HepG2 (cell line): Measurements from ENCODE around the gene CDH13. TPM values are rescaled to one million over a fixed set of nuclear protein-coding genes. Genes with fewer than 3 reads are reported as not detected.

Experiments
- ATAC-seq: fragments of 200-7000 bp; cut with Tn5 transposase; 3 replicates; pipeline ENCODE4 v1.9.1; 2020; ENCODE audit warnings: mild to moderate bottlenecking, moderate library complexity
- BruUV-seq: library from RNA; stranded (reverse); fragments of 400-500 nt; replicated peaks from 2 replicates; lab custom pipeline; 2021; lab: Mats Ljungman, UMichigan
- CTCF ChIA-PET: fragments of 300-600 bp; formaldehyde crosslinking; extraction: SDS; loops from one replicate; lab custom pipeline; 2021; ENCODE audit warnings: low total read pairs, inconsistent platforms, low intra/inter-chr PET ratio; lab: Yijun Ruan, JAX
- POLR2A ChIA-PET: fragments of 350-600 bp; sonication (Branson Sonifier 250); formaldehyde crosslinking; loops from one replicate; lab custom pipeline; 2020; ENCODE audit warnings: antibody characterized with exemption, inconsistent platforms; lab: Yijun Ruan, JAX
- DNase-seq: peaks from one replicate; pipeline ENCODE4 v3.0.0-alpha.2; 2015; ENCODE audit warnings: low spot score
- FAIRE-seq: peaks from 3 replicates; lab custom pipeline; 2011; peaks lifted over from hg19 to GRCh38; lab: Jason Lieb, UNC
- H2AFZ ChIP-seq: one replicate; pipeline ENCODE4 v1.6.1; 2011; ENCODE audit warnings: low read length, inconsistent platforms
- H3K27ac ChIP-seq: fragments of 300-600 bp; 3 replicates; pipeline ENCODE4 v1.8.0; 2011; ENCODE audit warnings: mixed run types, mild to moderate bottlenecking, mixed read lengths, low read length, inconsistent platforms; ENCODE audit not compliant: insufficient read depth; ENCODE audit errors: extremely low read length
- H3K27me3 ChIP-seq, 2 experiments: fragments of 200-600 bp in 1 of 2; 2 replicates in 1 of 2; 3 replicates in 1 of 2; pipeline versions ENCODE4 v1.6.0 to v1.8.0; 2011; ENCODE audit warnings: low read length in 2 of 2, mild to moderate bottlenecking in 2 of 2, moderate library complexity in 2 of 2, inconsistent platforms in 1 of 2; ENCODE audit not compliant: insufficient read depth in 2 of 2, control insufficient read depth in 1 of 2
- H3K36me3 ChIP-seq, 2 experiments: fragments of 200-600 bp in 1 of 2; replicated peaks in 1 of 2; 2 replicates in 1 of 2; 3 replicates in 1 of 2; pipeline versions ENCODE4 v1.5.1 to v1.8.0; 2011; ENCODE audit warnings: low read length in 2 of 2, inconsistent platforms in 1 of 2; ENCODE audit not compliant: insufficient read depth in 2 of 2, control insufficient read depth in 1 of 2
- H3K4me1 ChIP-seq: 2 replicates; pipeline ENCODE4 v1.5.1; 2012; ENCODE audit warnings: low read length, inconsistent platforms; ENCODE audit not compliant: insufficient read depth
- H3K4me2 ChIP-seq: 2 replicates; pipeline ENCODE4 v1.6.0; 2011; ENCODE audit warnings: low read depth, low read length, inconsistent platforms
- H3K4me3 ChIP-seq, 3 experiments: fragments of 200-600 bp in 1 of 3; sonication (generic), shearing (Covaris generic) in 1 of 3; replicated peaks in 1 of 3; 2 replicates each; pipeline ENCODE4 v1.5.1; 2011 to 2016; ENCODE audit warnings: low read length in 3 of 3, inconsistent platforms in 2 of 3, low read depth in 2 of 3, mild to moderate bottlenecking in 2 of 3, control low read depth in 1 of 3, mixed read lengths in 1 of 3; ENCODE audit not compliant: insufficient read depth in 1 of 3
- H3K79me2 ChIP-seq: one replicate; pipeline ENCODE4 v1.6.1; 2011; ENCODE audit warnings: low read length, inconsistent platforms; ENCODE audit not compliant: insufficient read depth
- H3K9ac ChIP-seq: 2 replicates; pipeline ENCODE4 v1.6.0; 2011; ENCODE audit warnings: mild to moderate bottlenecking, low read depth, low read length, inconsistent platforms; ENCODE audit not compliant: insufficient read depth
- H3K9me3 ChIP-seq: 2 replicates; pipeline ENCODE4 v1.5.1; 2012; ENCODE audit warnings: mild to moderate bottlenecking, low read length
- H4K20me1 ChIP-seq: 2 replicates; pipeline ENCODE4 v1.6.0; 2011; ENCODE audit warnings: inconsistent platforms, mild to moderate bottlenecking, low read length, moderate library complexity; ENCODE audit not compliant: insufficient read depth
- AHR ChIP-seq: IDR thresholded peaks from 2 replicates; pipeline ENCODE4 v1.6.1; 2018; ENCODE audit warnings: missing genetic modification reagents, missing compliant biosample characterization
- ARNTL ChIP-seq: sonication (generic); formaldehyde crosslinking; IDR thresholded peaks from 2 replicates; pipeline ENCODE4 v1.4.0; 2020; ENCODE audit warnings: mild to moderate bottlenecking, missing genetic modification reagents
- CBX5 ChIP-seq: sonication (generic); formaldehyde crosslinking; IDR thresholded peaks from 2 replicates; pipeline ENCODE4 v1.4.0; 2020; ENCODE audit warnings: missing genetic modification reagents, borderline replicate concordance
- E2F5 ChIP-seq: sonication (generic); formaldehyde crosslinking; conservative IDR thresholded peaks from 2 replicates; pipeline ENCODE4 v1.4.0; 2020; ENCODE audit warnings: missing genetic modification reagents
- FOSL2 ChIP-seq: sonication (generic); formaldehyde crosslinking; IDR thresholded peaks from 2 replicates; pipeline ENCODE4 v1.4.0; 2020; ENCODE audit warnings: missing genetic modification reagents
- HINFP ChIP-seq: sonication (generic); formaldehyde crosslinking; IDR thresholded peaks from 2 replicates; pipeline ENCODE4 v1.4.0; 2020; ENCODE audit warnings: low read depth, mild to moderate bottlenecking, missing genetic modification reagents
- HNF1B ChIP-seq: sonication (generic); formaldehyde crosslinking; IDR thresholded peaks from 2 replicates; pipeline ENCODE4 v1.5.1; 2020; ENCODE audit warnings: mild to moderate bottlenecking, moderate library complexity, missing genetic modification reagents
- HOXD1 ChIP-seq: sonication (generic); formaldehyde crosslinking; IDR thresholded peaks from 2 replicates; pipeline ENCODE4 v1.5.0; 2020; ENCODE audit warnings: missing genetic modification reagents
- KMT2B ChIP-seq: IDR thresholded peaks from 2 replicates; pipeline ENCODE4 v1.6.1; 2016; ENCODE audit warnings: missing genetic modification reagents, missing compliant biosample characterization
- MAFF ChIP-seq: IDR thresholded peaks from 2 replicates; pipeline ENCODE4 v1.6.1; 2011; ENCODE audit warnings: low read depth, low read length, improper control_type of control experiment
- MATR3 ChIP-seq: sonication (generic); formaldehyde crosslinking; IDR thresholded peaks from 2 replicates; pipeline ENCODE4 v1.4.0; 2020; ENCODE audit warnings: missing genetic modification reagents
- MYPOP ChIP-seq: sonication (generic); formaldehyde crosslinking; IDR thresholded peaks from 2 replicates; pipeline ENCODE4 v1.8.1; 2023; ENCODE audit warnings: mild to moderate bottlenecking, moderate library complexity, missing genetic modification reagents
- TRIM22 ChIP-seq: fragments of 450-650 bp; IDR thresholded peaks from 2 replicates; pipeline ENCODE4 v1.6.1; 2017
- XBP1 ChIP-seq: sonication (generic); formaldehyde crosslinking; IDR thresholded peaks from 2 replicates; pipeline ENCODE4 v1.5.0; 2020; ENCODE audit warnings: missing genetic modification reagents
- ZNF3 ChIP-seq: IDR thresholded peaks from 2 replicates; pipeline ENCODE4 v1.7.0; 2017; ENCODE audit warnings: inconsistent platforms
- ZNF557 ChIP-seq: sonication (generic); formaldehyde crosslinking; IDR thresholded peaks from 2 replicates; pipeline ENCODE4 v1.4.0; 2020; ENCODE audit warnings: missing genetic modification reagents
- ZNF558 ChIP-seq: sonication (generic); formaldehyde crosslinking; IDR thresholded peaks from 2 replicates; pipeline ENCODE4 v1.9.0; 2022; ENCODE audit warnings: mild to moderate bottlenecking, missing genetic modification reagents, borderline replicate concordance
- ZNF619 ChIP-seq: sonication (generic); formaldehyde crosslinking; IDR thresholded peaks from 2 replicates; pipeline ENCODE4 v1.4.0; 2020; ENCODE audit warnings: mild to moderate bottlenecking, missing genetic modification reagents
- ZNF678 ChIP-seq: sonication (generic); formaldehyde crosslinking; IDR thresholded peaks from 2 replicates; pipeline ENCODE4 v1.4.0; 2020; ENCODE audit warnings: mild to moderate bottlenecking, missing genetic modification reagents
- ZNF747 ChIP-seq: sonication (generic); formaldehyde crosslinking; IDR thresholded peaks from 2 replicates; pipeline ENCODE4 v1.8.1; 2023; ENCODE audit warnings: missing genetic modification reagents, mild to moderate bottlenecking, borderline replicate concordance
- ZNF761 ChIP-seq: sonication (generic); formaldehyde crosslinking; conservative IDR thresholded peaks from 2 replicates; pipeline ENCODE4 v1.4.0; 2020; ENCODE audit warnings: mild to moderate bottlenecking, missing genetic modification reagents
- ZNF883 ChIP-seq: sonication (generic); formaldehyde crosslinking; IDR thresholded peaks from 2 replicates; pipeline ENCODE4 v1.5.1; 2020; ENCODE audit warnings: mild to moderate bottlenecking, missing genetic modification reagents; ENCODE audit errors: not compliant biosample characterization
- WGBS: methylation state at CpG from one replicate; pipeline ENCODE4 v1.1.6; 2017; ENCODE audit warnings: low lambda C conversion rate; 5-methylcytosine and 5-hydroxymethylcytosine counted together
- in situ Hi-C: cut with HindIII; loops from 2 replicates; pipeline ENCODE4 v1.10.0; 2017; ENCODE audit warnings: low pct_unique_long_range_greater_than_20kb; ENCODE audit not compliant: extremely low pct_ligation_motif_present
- intact Hi-C: fragments of 100-400 bp; cut with micrococcal nuclease; formaldehyde crosslinking; loops from one replicate; pipeline ENCODE4 v1.10.0; 2022; ENCODE audit not compliant: unreplicated experiment
- polyA plus RNA-seq, 8 experiments: library from polyadenylated mRNA; depleted of rRNA in 3 of 8; stranded (reverse) in 7 of 8; unstranded in 1 of 8; fragments of >200 nt; fragmentation: Illumina TruSeq in 4 of 8; extraction: Trizol in 4 of 8; gene quantifications; 2 replicates each; pipeline versions ENCODE4 v1.2.1 to v1.2.3, GENCODE V29; 2011 to 2016; ENCODE audit warnings: low read depth in 4 of 8, missing spikeins in 1 of 8, mixed read lengths in 1 of 8; ENCODE audit not compliant: insufficient read depth in 1 of 8
- total RNA-seq, 5 experiments: library from RNA; depleted of rRNA; stranded (reverse); fragments of >200 nt; fragmentation: Illumina TruSeq; extraction: Trizol; gene quantifications; 2 replicates each; pipeline ENCODE4 v1.2.3, GENCODE V29; 2016; ENCODE audit warnings: low read depth in 1 of 5

The CDH13 gene
- total and polyA plus RNA-seq, 2 of the 13 experiments (the other 11 are each of a cell fraction or from before 2014, with no cell fraction given) = not detected

- no peak for TF ChIP-seq MYPOP (CRISPR knock-in tag)
- TF ChIP-seq AHR = no peak
- no peak for TF ChIP-seq ZNF883
- no peak for TF ChIP-seq ARNTL (CRISPR knock-in tag)
- no peak for TF ChIP-seq XBP1
- TF ChIP-seq ZNF3 = no peak
- no peak for TF ChIP-seq HNF1B (CRISPR knock-in tag)
- no peak for TF ChIP-seq HINFP (CRISPR knock-in tag)
- no peak for TF ChIP-seq MATR3
- no peak for TF ChIP-seq HOXD1
- TF ChIP-seq ZNF557 = no peak
- TF ChIP-seq KMT2B (CRISPR knock-in tag) = no peak
Measured at GRCh38 chr16:82796047-82796446, 169.3 kb downstream of the CDH13 start (continued).

GRCh38 chr16:82801361-82801760, 174.6 kb downstream of the CDH13 start:
- no peaks in the 10 kb centered on the region for H3K79me2 ChIP-seq
- WGBS = 0% methylated on average over 4 of the region's 4 CpGs
- in situ Hi-C loops (no loop called here), intact Hi-C loops (no loop called here)
- ChIA-PET CTCF (no interaction called here), POLR2A (no interaction called here)
- no peaks in the 10 kb centered on the region for H4K20me1 ChIP-seq
- BruUV-seq = no TSS peak
- ATAC-seq (no peak), FAIRE-seq (no peak), DNase-seq (no peak)
- H3K4me2 ChIP-seq = no peak overlapping the region
- no peak overlapping the region for H2AFZ ChIP-seq
- H3K27ac ChIP-seq = no peak overlapping the region
- H3K4me3 ChIP-seq = no peak overlapping the region
- no peaks in the 10 kb centered on the region for H3K27me3 ChIP-seq
- no peaks in the 10 kb centered on the region for H3K4me1 ChIP-seq
- no peaks in the 10 kb centered on the region for H3K36me3 ChIP-seq
- no peaks in the 10 kb centered on the region for H3K9me3 ChIP-seq
- no peak overlapping the region for H3K9ac ChIP-seq
- no peak for TF ChIP-seq CBX5 (CRISPR knock-in tag)
- no peak for TF ChIP-seq ZNF558 (CRISPR knock-in tag)
- TF ChIP-seq ZNF678 (CRISPR knock-in tag) = no peak
- no peak for TF ChIP-seq MAFF
- TF ChIP-seq ZNF619 (CRISPR knock-in tag) = no peak
- no peak for TF ChIP-seq FOSL2 (CRISPR knock-in tag)
- TF ChIP-seq ZNF761 = no peak
- no peak for TF ChIP-seq TRIM22
- no peak for TF ChIP-seq E2F5
- no peak for TF ChIP-seq ZNF747 (CRISPR knock-in tag)
